GM12878 (cell line): ENCODE data around the gene GALNT18. TPM values are rescaled to one million over a fixed set of nuclear protein-coding genes. Genes with fewer than 3 reads are reported as not detected.

ENCODE experiments used
- ATAC-seq: fragments of 200-7000 bp; cut with Tn5 transposase; 3 replicates; pipeline ENCODE4 v1.9.1; 2020; ENCODE audit warnings: mild to moderate bottlenecking, moderate library complexity
- BruUV-seq: library from RNA; stranded (reverse); fragments of 400-500 nt; replicated peaks from 2 replicates; lab custom pipeline; 2021; lab: Mats Ljungman, UMichigan
- CTCF ChIA-PET: fragments of 300-600 bp; sonication (Branson Sonifier 250); formaldehyde crosslinking; extraction: SDS; loops from one replicate; lab custom pipeline; 2021; ENCODE audit warnings: inconsistent platforms; lab: Yijun Ruan, JAX
- POLR2A ChIA-PET: fragments of 350-600 bp; formaldehyde crosslinking; extraction: SDS; loops from one replicate; lab custom pipeline; 2021; ENCODE audit warnings: inconsistent platforms; lab: Charles Lee
- RAD21 ChIA-PET: fragments of 300-600 bp; sonication (Branson Sonifier 250); formaldehyde crosslinking; loops from one replicate; lab custom pipeline; 2023; ENCODE audit warnings: antibody characterized with exemption; ENCODE audit not compliant: unreplicated experiment; lab: Charles Lee
- SMC1A ChIA-PET: fragments of 300-600 bp; sonication (Branson Sonifier 250); formaldehyde crosslinking; loops from one replicate; lab custom pipeline; 2023; ENCODE audit not compliant: unreplicated experiment, uncharacterized antibody; lab: Charles Lee
- DNase-seq: peaks from one replicate; pipeline ENCODE4 v3.0.0-alpha.2; 2011; ENCODE audit warnings: low read depth, low spot score
- FAIRE-seq: peaks from 3 replicates; lab custom pipeline; 2011; peaks lifted over from hg19 to GRCh38; lab: Jason Lieb, UNC
- H2AFZ ChIP-seq: 2 replicates; pipeline ENCODE4 v1.6.0; 2011; ENCODE audit warnings: low read depth, low read length, control low read depth; ENCODE audit not compliant: control insufficient read depth
- H3K27ac ChIP-seq: 2 replicates; pipeline ENCODE4 v1.5.1; 2011; ENCODE audit warnings: control low read depth; ENCODE audit not compliant: control insufficient read depth, insufficient read depth
- H3K27me3 ChIP-seq, 2 experiments: replicated peaks in 1 of 2; 2 replicates each; pipeline versions ENCODE4 v1.6.0 to v1.6.1; 2011; ENCODE audit warnings: low read length in 1 of 2; ENCODE audit not compliant: control insufficient read depth in 2 of 2, insufficient read depth in 2 of 2
- H3K36me3 ChIP-seq, 2 experiments: 2 replicates each; pipeline ENCODE4 v1.5.1; 2011; ENCODE audit warnings: low read length in 1 of 2; ENCODE audit not compliant: control insufficient read depth in 2 of 2, insufficient read depth in 2 of 2
- H3K4me1 ChIP-seq: 2 replicates; pipeline ENCODE4 v1.6.1; 2011; ENCODE audit warnings: mild to moderate bottlenecking, low read length, moderate library complexity, mixed read lengths; ENCODE audit not compliant: control insufficient read depth, insufficient read depth
- H3K4me2 ChIP-seq: 2 replicates; pipeline ENCODE4 v1.6.0; 2011; ENCODE audit warnings: control low read depth; ENCODE audit not compliant: control insufficient read depth, insufficient read depth
- H3K4me3 ChIP-seq: fragments of 200-600 bp; sonication (generic); 2 replicates; pipeline ENCODE4 v1.5.1; 2016
- H3K79me2 ChIP-seq: 2 replicates; pipeline ENCODE4 v1.6.0; 2011; ENCODE audit warnings: low read length; ENCODE audit not compliant: control insufficient read depth, insufficient read depth
- H3K9ac ChIP-seq: 2 replicates; pipeline ENCODE4 v1.8.0; 2011; ENCODE audit warnings: low read length, control low read depth, mixed read lengths; ENCODE audit not compliant: control insufficient read depth, insufficient read depth
- H3K9me3 ChIP-seq: replicated peaks from 3 replicates; pipeline ENCODE4 v1.5.1; 2011; ENCODE audit warnings: mild to moderate bottlenecking, low read length; ENCODE audit not compliant: control insufficient read depth, insufficient read depth
- H4K20me1 ChIP-seq: 2 replicates; pipeline ENCODE4 v1.6.0; 2011; ENCODE audit not compliant: control insufficient read depth, insufficient read depth
- BCL3 ChIP-seq: IDR thresholded peaks from 2 replicates; pipeline ENCODE4 v1.6.1; 2011; ENCODE audit warnings: borderline replicate concordance, low read depth, mild to moderate bottlenecking, moderate library complexity, low read length; ENCODE audit not compliant: insufficient read depth, poor library complexity, severe bottlenecking
- CHD2 ChIP-seq: IDR thresholded peaks from 2 replicates; pipeline ENCODE4 v1.6.1; 2011; ENCODE audit warnings: low read depth, low read length, improper control_type of control experiment, borderline replicate concordance
- CTCF ChIP-seq, 3 experiments: IDR thresholded peaks in 2 of 3; conservative IDR thresholded peaks in 1 of 3; 2 replicates each; pipeline ENCODE4 v1.5.1; 2011; ENCODE audit warnings: low read depth in 3 of 3, low read length in 3 of 3, mild to moderate bottlenecking in 3 of 3, control low read depth in 2 of 3, moderate library complexity in 2 of 3, inconsistent platforms in 1 of 3, mixed read lengths in 1 of 3; ENCODE audit not compliant: control insufficient read depth in 2 of 3, insufficient read depth in 1 of 3; ENCODE audit errors: extremely low read depth in 1 of 3
- GATAD2B ChIP-seq: fragments of 450-650 bp; conservative IDR thresholded peaks from 2 replicates; pipeline ENCODE4 v1.6.1; 2017; ENCODE audit warnings: low read depth, mild to moderate bottlenecking, moderate library complexity
- HDGF ChIP-seq: fragments of 450-650 bp; IDR thresholded peaks from 2 replicates; pipeline ENCODE4 v1.6.1; 2016; ENCODE audit warnings: antibody characterized with exemption
- MTA2 ChIP-seq: fragments of 450-650 bp; IDR thresholded peaks from 2 replicates; pipeline ENCODE4 v1.6.1; 2016; ENCODE audit warnings: low read depth, mild to moderate bottlenecking, moderate library complexity
- POLR2AphosphoS5 ChIP-seq: IDR thresholded peaks from 2 replicates; pipeline ENCODE4 v1.6.1; 2011; ENCODE audit warnings: mild to moderate bottlenecking, low read length, inconsistent platforms
- SMAD1 ChIP-seq: fragments of 450-650 bp; IDR thresholded peaks from 2 replicates; pipeline ENCODE4 v1.6.1; 2018; ENCODE audit warnings: mild to moderate bottlenecking, low read depth; ENCODE audit not compliant: partially characterized antibody
- ZNF592 ChIP-seq: fragments of 450-650 bp; IDR thresholded peaks from 2 replicates; pipeline ENCODE4 v1.6.1; 2017; ENCODE audit warnings: mild to moderate bottlenecking, moderate library complexity
- whole genome bisulfite sequencing: methylation state at CpG from one replicate; pipeline ENCODE4 v1.1.6; 2016; ENCODE audit warnings: low lambda C conversion rate; ENCODE audit not compliant: insufficient replicate concordance, insufficient coverage; ENCODE audit errors: missing lambda C conversion rate; 5-methylcytosine and 5-hydroxymethylcytosine counted together
- in situ Hi-C: fragments of 300-500 bp; cut with MboI; formaldehyde crosslinking; loops from 9 replicates; pipeline ENCODE4 v1.14.3; 2018; ENCODE audit warnings: mixed read lengths
- intact Hi-C: fragments of 100-400 bp; cut with micrococcal nuclease; formaldehyde crosslinking; loops from one replicate; pipeline ENCODE4 v1.14.2; 2022; ENCODE audit not compliant: unreplicated experiment
- polyA plus RNA-seq, 11 experiments: library from polyadenylated mRNA; depleted of rRNA in 4 of 11; unstranded in 6 of 11; stranded (reverse) in 5 of 11; fragments of >200 nt; fragmentation: Nextera tagmentation in 4 of 11; fragmentation: Illumina TruSeq in 1 of 11; extraction: Ambion mirVana in 4 of 11; extraction: Trizol in 1 of 11; gene quantifications; 1 replicate in 1 of 11; 2 replicates in 10 of 11; pipeline versions ENCODE4 v1.2.1 to v1.2.3, GENCODE V29; 2011 to 2016; ENCODE audit warnings: inconsistent platforms in 2 of 11, missing spikeins in 2 of 11, low read depth in 1 of 11
- total RNA-seq, 4 experiments: library from RNA; depleted of rRNA in 3 of 4; stranded (reverse); fragments of >200 nt in 3 of 4; fragmentation: Illumina TruSeq in 1 of 4; extraction: Trizol in 1 of 4; gene quantifications; 2 replicates each; pipeline versions ENCODE4 v1.2.1 to v1.2.3, GENCODE V29; 2013 to 2021

The GALNT18 gene
- total and polyA plus RNA-seq, 10 of the 15 experiments (the other 5 are each of a cell fraction or from before 2014, with no cell fraction given), result 1.2 to 14.2 (median 6.3) TPM

GRCh38 chr11:11561991-11562390 is 59.8 kb downstream of the GALNT18 start:
- DNase-seq, result no peak
- Histone ChIP-seq H3K4me1 (no peaks in the 10 kb centered on the region), H3K27me3 (no peaks in the 10 kb centered on the region), H3K9ac (no peak overlapping the region), H4K20me1 (no peaks in the 10 kb centered on the region; the same call in 1 of the 2 replicates), H2AFZ (no peak overlapping the region), H3K36me3 (no peaks in the 10 kb centered on the region; a peak in 1 of 4 replicates), H3K79me2 (no peaks in the 10 kb centered on the region; the same call in none of the 2 replicates), H3K9me3 (no peaks in the 10 kb centered on the region), H3K27ac (no peak overlapping the region), H3K4me3 (no peak overlapping the region), H3K4me2 (no peak overlapping the region)
- TF ChIP-seq HDGF (no peak), CHD2 (no peak), MTA2 (no peak), BCL3 (no peak), POLR2AphosphoS5 (no peak), GATAD2B (no peak)
- no TSS peak for BruUV-seq
- 76% methylated on average over 5 of the region's 5 CpGs for WGBS
- no peak for FAIRE-seq
- SMC1A ChIA-PET, result no interaction called here
- intact Hi-C loops (no loop called here), in situ Hi-C loops (no loop called here)
- ATAC-seq, result no peak
- CTCF ChIA-PET, result no interaction called here
- RAD21 ChIA-PET, result no interaction called here
- POLR2A ChIA-PET, result no interaction called here

DNA sequence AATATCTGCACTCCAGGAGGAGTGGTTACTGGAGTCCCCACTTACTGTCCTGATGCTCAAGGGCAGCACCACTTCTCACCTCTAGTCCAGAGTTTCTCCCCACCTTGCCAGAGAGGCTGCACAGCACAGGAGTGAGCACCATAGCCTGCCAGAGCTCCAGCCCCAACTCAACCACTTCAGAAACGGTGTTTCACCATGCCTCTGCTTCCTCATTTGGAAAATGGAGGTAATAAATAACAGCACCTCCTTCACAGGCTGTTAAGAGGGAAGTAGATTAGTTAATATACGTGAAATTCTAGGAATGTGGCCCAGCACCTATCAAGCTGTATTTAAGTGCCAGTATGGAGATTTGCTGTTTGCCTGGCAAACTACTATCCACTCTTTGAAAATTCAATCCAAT is 63.0 kb downstream of the GALNT18 start:
- intact Hi-C loops, result no loop called here
- DNase-seq (no peak), ATAC-seq (no peak), FAIRE-seq (no peak)
- ChIA-PET CTCF (no interaction called here), POLR2A (no interaction called here), SMC1A (interaction anchor here (0.7 kb wide), 1 partner anchor 30 kb away, joined by 3 read pairs; no protein-coding TSS in a partner anchor), RAD21 (no interaction called here)
- no peaks in the 10 kb centered on the region; the same call in 1 of the 2 replicates for H3K4me1 ChIP-seq
- H3K9me3 ChIP-seq, result no peaks in the 10 kb centered on the region
- in situ Hi-C loops, result no loop called here
- WGBS, result 18% methylated on average over 2 of the region's 2 CpGs
- H3K27ac ChIP-seq, result no peak overlapping the region
- H3K9ac ChIP-seq, result no peak overlapping the region
- H3K4me3 ChIP-seq, result no peak overlapping the region
- no TSS peak for BruUV-seq
- no peak overlapping the region for H2AFZ ChIP-seq
- no peaks in the 10 kb centered on the region; the same call in 1 of the 2 replicates for H4K20me1 ChIP-seq
- H3K79me2 ChIP-seq, result no peaks in the 10 kb centered on the region; the same call in 1 of the 2 replicates
- no peaks in the 10 kb centered on the region for H3K27me3 ChIP-seq
- H3K36me3 ChIP-seq, result no peaks in the 10 kb centered on the region; a peak in 1 of 4 replicates
- no peak overlapping the region for H3K4me2 ChIP-seq
- no peak for TF ChIP-seq ZNF592
- TF ChIP-seq CTCF (IDR thresholded peaks at IDR 0.05 in 2 of 3, conservative IDR thresholded peaks at IDR 0.05 in 1 of 3; ENCODE audit: control insufficient read depth in 2 of 3, extremely low read depth in 1 of 3, insufficient read depth in 1 of 3, low read depth in 3 of 3, low read length in 3 of 3), result no peak
- TF ChIP-seq SMAD1, result no peak
